HG02840 (cell line): Measurements from ENCODE around the gene CLCF1.
A peak's percentile ranks its signal among the peaks of the same experiment; 100 is the strongest.

Experiments used
- ATAC-seq: cut with Tn5 transposase; IDR thresholded peaks from one replicate; pipeline ENCODE4 v1.9.1; 2021; ENCODE audit warnings: mild to moderate bottlenecking, moderate library complexity, moderate number of reproducible peaks; ENCODE audit not compliant: unreplicated experiment, low FRiP score

CLCF1 gene

GRCh38 chr11:67396587-67397389 lies 23.4 kb upstream of the CLCF1 start:
- ATAC-seq, result no peak

- no peak for ATAC-seq
Observed at GRCh38 chr11:67396259-67396581, 22.8 kb upstream of the CLCF1 start.

- ATAC-seq, result no peak
Observed at GRCh38 chr11:67395555-67396258, 22.3 kb upstream of the CLCF1 start.

- ATAC-seq, result no peak
Observed at GRCh38 chr11:67393990-67394389, 20.6 kb upstream of the CLCF1 start.

DNA sequence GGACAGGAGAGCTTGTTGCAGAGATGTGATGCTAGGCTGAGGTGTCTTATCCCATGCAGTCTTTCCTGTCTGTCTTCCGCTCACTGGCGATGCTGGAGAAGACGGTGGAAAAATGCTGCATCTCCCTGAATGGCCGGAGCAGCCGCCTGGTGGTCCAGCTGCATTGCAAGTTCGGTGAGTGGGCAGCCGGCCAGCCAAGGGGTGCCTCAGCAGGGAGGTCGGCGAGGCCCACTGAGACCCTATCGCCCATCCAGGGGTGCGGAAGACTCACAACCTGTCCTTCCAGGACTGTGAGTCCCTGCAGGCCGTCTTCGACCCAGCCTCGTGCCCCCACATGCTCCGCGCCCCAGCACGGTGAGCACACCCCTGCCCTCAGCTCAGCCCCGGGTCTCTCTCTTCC lies 20.0 kb upstream of the CLCF1 start:
- no peak for ATAC-seq

- no peak for ATAC-seq
Observed at GRCh38 chr11:67392183-67392715, 18.9 kb upstream of the CLCF1 start.

DNA sequence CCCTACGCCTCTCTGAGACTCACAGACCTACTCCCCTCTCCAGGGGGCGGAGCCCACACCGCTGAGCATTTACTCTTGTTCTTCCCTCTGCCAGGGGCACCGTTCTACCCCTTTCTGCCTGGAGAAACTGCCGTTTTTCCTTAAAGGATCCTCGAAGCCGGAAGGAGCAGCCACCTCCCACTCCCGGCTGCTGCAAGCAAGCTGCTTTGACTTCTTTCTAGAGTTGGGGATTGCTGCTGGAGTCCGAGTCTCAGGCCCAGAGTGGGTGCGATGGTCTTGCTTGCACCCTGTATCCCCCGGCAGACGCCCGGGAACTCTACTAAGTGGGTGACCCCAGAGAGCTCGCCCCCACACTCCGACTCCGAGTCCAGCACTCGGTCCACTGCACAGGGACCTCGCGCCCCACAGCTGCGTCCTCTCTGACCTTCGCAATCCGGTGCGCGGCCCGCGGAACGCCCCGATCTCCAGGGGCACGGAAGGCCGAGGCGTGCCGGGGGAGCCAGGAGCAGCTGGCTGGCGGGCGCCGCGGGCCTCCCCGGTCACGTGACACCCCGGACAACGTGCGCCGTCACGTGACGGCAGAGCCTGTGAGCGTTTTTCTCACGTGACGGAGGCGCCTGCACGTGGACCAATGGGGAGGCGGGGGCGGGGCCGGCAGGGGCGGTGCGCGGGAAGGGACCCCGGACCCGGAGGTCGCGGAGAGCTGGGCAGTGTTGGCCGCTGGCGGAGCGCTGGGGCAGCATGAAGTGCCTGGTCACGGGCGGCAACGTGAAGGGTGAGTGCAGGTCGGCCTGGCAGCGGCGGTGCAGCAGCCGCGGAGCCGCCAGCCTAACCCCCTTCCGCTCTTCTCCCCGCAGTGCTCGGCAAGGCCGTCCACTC lies 18.1 kb upstream of the CLCF1 start, which contains the start of gene RAD9A:
TSS of gene RAD9A (plus strand) at position 683 of the 879 bp plus-strand sequence. CDS start at position 742, 59 bp downstream.
- peak; percentile 58 for ATAC-seq

DNA sequence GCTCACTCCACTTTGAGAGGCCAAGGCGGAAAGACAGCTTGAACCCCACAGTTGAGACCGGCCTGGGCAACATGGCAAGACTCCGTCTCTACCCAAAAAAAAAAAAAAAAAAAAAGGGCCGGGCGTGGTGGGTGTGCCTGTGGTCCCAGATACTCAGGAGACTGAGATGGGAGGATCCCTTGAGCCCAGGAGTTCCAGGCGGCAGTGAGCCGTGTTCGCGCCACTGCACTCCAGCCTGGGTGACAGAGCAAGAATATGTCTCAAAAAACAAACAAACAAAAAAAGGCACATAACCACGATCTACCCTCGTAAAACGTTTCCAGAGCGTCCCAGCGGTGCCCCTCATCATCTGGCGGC lies 17.5 kb upstream of the CLCF1 start:
- no peak for ATAC-seq

DNA sequence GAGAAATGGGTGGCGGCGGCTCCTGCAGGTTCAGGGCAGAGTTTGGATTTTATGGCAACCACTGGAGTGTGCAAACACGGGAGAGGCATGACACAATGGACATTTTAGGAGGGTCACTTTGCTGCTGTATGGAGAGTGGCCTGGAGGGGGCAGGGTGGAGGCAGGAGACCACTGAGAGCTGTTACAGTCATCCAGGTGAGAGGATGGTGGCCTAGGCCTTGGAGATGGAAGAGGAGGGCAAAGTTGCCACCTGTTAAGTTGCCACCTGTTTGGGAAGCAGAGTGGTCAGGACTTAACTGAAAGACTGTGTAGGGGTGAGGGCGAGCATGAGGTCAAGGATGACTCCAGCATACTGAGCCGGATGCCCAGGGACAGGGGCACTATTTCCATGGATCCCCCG lies 16.1 kb upstream of the CLCF1 start:
- no peak for ATAC-seq

GRCh38 chr11:67387518-67387917 lies 14.1 kb upstream of the CLCF1 start:
- no peak for ATAC-seq

GRCh38 chr11:67387069-67387468 lies 13.7 kb upstream of the CLCF1 start:
- ATAC-seq, result no peak

DNA sequence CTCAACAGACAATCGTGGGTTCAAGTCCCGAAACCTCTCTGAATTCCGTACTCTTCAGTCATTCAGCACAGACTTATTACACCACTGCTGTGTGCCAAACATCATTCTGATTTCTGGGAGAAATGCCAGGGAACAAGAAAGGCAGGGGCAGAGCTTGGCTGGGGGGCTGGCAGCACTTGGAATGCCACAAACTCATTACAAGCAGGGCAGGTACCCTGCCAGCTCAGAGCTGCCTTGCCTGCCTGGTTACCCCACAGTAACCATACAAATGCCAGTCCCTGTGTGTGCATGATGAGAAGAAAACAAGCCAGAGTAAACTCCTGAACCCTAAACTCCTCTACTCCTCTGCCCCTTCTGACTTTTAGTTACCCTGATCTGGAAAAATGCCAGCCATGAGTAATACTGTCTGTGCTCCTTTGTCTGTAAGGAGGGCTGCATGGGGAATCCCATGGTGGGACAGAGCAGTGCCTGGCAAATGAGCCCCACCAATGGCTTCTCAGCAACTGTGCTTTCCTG lies 11.5 kb upstream of the CLCF1 start:
- no peak for ATAC-seq

DNA sequence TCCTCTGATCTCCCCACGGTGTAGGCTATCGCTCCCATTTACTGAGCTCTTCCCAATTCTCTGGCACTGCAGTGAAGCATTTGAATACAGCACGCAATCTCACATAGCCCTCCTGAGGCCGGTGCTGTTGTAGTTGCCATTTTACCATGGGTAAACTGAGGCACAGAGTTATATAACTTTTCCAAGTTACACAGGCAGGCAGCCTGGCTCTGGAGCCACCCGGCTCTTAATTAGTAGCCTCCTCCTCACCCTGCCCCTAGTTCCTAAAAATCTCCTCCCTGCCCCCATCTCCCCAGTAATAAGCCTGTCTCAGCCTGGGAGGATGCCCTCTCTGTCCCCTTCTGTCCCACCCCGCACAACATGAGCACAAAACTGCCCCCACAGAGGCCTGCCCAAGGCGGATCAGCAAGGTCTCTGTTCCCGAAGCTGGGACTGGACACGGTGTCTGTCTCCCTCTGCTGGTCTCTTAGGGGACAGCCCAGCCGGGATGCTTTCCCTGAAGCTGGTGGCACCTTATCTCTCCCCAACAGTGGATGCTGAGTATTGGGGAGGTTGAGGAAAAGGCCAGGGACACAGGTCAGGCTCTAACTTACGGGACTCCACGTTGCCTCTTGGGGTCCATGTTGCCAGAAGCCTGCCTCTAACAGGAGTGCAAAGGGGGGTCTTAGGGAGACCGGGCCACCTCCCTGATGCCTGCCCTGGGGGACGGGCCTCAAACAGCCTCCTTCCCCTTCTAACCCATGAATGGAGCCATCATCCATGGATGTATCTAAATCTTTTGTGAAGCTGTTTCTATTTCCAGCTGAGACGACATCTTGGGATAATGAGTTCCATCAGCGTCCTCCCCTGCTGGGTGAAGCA lies 9.1 kb upstream of the CLCF1 start:
- ATAC-seq, result no peak

DNA sequence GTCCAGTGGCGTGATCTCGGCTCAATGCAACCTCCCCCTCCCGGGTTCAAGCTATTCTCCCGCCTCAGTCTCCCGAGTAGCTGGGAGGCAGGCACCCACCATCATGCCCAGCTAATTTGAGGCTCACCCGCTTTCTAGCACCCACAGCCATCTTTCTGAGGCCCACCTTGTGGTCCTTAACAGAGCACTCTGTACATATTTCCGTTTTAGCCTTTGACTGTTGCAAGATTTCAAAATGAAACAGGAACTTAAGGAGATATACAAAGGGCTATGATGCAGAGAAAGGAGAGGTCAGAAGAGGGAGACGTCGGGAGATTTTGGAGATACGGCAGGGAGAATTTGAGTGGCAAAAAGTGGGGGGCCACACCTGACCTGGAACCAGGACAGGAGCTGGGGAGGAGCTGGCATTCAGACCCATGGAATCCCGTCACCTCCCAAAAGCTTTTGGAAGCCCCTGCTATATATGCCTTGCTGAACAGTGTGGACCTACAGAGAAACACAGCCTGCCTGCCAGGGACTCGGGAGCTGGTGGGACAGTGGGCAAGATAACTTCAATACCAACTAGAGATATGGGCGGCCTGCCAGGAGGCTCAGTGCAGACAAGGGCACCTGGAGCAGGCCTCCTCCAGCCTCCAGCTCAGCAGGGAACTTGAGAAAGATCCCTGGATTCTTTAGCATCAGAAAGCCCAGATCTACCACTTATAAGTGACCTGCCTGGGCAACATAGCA lies 8.0 kb upstream of the CLCF1 start:
- no peak for ATAC-seq

DNA sequence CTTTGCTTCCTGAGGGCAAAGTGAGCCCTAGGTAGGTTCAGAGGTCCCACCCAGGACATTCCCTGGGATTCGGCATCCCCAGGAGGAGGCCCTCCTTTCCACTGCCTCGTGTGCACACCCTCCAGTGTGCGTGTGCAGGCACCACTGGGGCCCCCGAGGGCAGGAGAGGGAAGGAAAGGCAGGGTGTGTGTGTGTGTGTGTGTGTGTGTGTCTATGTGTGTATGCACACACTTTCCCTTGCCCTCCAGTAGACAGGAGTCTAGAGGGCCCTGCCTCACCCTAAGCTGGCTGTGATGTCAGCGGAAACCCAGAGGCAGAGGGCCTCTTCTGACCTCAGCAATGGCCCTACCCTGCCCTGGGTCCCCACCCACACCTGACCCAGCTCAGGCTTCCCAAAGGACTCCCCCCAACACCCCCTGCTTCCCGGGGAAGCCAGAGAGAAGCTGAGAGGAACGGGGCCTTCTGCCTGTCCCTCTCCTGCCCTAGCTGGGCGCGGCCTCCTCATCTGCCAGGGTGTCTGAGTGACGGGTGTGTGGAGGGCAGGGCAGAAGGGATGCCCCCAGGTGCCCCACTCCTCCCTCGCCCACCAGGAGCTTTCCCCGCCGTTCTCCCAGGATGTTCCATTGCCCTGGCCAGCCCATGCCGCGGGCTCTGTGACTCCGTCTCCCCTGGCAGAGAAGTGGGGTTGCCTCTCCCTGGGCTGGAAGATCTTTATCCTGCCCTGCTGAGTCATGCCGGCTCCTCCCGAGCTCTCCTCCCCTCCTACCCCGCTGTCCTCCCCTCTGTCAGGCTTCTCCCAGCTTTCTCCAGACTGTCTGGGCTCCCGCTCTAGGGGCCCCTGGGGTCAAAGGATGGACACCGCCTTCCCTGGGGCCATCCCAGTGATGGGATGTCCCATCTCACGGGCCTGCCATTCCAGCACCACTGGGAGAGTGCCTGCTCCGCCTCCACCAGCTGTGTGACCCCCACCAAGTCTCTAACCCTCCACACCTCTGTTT lies 6.0 kb upstream of the CLCF1 start:
- no peak for ATAC-seq

DNA sequence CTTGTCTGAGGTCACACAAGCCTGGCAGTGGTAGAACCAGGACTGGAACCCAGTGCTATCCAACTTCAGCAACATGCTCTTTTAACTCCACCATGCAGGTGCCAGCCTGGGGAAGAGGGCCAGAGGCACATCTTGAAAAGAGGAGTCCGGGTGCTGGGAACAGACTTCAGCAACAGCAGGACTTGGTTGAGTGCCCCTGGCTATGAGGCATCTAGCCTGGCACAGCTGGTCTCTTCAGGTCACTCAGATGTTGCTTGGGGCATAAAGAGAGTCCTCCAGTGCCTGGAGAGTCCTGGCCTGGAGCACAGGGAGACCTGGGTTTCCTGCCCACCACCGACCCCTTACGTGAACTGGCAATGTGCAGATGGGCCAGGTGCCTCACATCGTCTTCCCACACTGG lies 5.1 kb upstream of the CLCF1 start:
- no peak for ATAC-seq

GRCh38 chr11:67376873-67377808 lies 3.7 kb upstream of the CLCF1 start:
- ATAC-seq, result no peak
